OCI-LY3 (cell line): Measurements from ENCODE around the gene MGMT.

Source experiments
- CTCF ChIP-seq: fragments of 200-600, 300-600 bp; sonication (generic); IDR thresholded peaks from 2 replicates; pipeline ENCODE4 v1.5.1; 2014; ENCODE audit warnings: antibody characterized with exemption, low read length, low read depth
- EZH2phosphoT487 ChIP-seq: fragments of 200-600 bp; shearing (Covaris generic); IDR thresholded peaks from 2 replicates; pipeline ENCODE4 v1.6.1; 2018; ENCODE audit warnings: antibody characterized with exemption, mixed run types, low read depth

- TF ChIP-seq CTCF (no peak), EZH2phosphoT487 (no peak)
Measured at GRCh38 chr10:129474642-129475041, 7.6 kb downstream of the MGMT start.
